Stimulated activated CD4-positive, alpha-beta T cell treated with anti-CD3 and anti-CD28 coated beads, Interleukin-15, amount 100 ng/mL, for 1 hour (primary cell): ENCODE data around the gene RADIL.
"Not testable (repeated sequence)": the region's sequence is repeated elsewhere in the genome, so short reads cannot be mapped to it uniquely, and the experiment has no call there.

Source experiments
- DNase-seq, 2 donors: peaks; one replicate each; pipeline ENCODE4 v3.0.0-alpha.2; 2020; ENCODE audit warnings: low read depth in 1 of 2, low spot score in 1 of 2

Gene RADIL

GRCh38 chr7:4883372-4884144 is at the start of gene RADIL:
TSS of gene RADIL (minus strand) at chr7:4883716. CDS start at chr7:4878139, 5,577 bp downstream.
- DNase-seq = peak; percentile 56 to 83

- DNase-seq = no peak
Observed at GRCh38 chr7:4931943-4932342, 48.4 kb upstream of the RADIL start.

DNA sequence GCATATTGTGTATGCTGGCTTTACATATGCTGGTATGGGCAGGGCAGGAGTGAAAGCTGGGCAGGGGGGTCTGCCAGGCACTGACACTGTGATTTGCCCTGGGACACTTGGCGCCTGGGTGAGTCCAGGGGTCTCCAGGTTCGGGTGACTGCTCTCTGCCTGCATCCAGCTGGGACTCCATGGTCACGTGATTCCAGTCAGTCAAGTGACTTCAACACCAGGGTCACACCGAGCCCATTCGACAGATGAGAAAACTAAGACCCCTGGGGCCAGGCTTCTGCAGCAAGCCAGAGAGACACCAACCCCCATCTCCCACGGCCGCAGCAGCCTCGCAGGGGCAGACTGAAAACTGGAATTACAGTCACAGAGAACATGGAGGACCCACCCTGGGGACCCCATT is 45.5 kb upstream of the RADIL start:
- DNase-seq = no peak

DNA sequence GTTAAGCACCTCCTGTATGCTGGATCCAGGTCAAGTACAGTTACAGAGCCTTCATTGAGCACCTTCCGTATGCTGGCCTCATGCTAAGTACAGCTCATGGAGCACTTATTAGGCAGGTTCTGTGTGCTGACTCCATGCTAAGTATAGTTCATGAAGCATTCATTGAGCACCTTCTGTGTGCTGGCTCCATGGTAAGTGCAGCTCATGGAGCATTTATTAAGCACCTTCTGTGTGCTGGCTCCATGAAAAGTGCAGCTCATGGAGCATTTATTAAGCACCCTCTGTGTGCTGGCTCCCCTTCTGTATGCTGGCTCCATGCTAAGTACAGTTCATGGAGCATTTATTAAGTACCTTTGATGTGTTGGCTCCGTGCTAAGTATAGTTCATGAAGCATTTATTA is 44.9 kb upstream of the RADIL start:
- DNase-seq = no peak

DNA sequence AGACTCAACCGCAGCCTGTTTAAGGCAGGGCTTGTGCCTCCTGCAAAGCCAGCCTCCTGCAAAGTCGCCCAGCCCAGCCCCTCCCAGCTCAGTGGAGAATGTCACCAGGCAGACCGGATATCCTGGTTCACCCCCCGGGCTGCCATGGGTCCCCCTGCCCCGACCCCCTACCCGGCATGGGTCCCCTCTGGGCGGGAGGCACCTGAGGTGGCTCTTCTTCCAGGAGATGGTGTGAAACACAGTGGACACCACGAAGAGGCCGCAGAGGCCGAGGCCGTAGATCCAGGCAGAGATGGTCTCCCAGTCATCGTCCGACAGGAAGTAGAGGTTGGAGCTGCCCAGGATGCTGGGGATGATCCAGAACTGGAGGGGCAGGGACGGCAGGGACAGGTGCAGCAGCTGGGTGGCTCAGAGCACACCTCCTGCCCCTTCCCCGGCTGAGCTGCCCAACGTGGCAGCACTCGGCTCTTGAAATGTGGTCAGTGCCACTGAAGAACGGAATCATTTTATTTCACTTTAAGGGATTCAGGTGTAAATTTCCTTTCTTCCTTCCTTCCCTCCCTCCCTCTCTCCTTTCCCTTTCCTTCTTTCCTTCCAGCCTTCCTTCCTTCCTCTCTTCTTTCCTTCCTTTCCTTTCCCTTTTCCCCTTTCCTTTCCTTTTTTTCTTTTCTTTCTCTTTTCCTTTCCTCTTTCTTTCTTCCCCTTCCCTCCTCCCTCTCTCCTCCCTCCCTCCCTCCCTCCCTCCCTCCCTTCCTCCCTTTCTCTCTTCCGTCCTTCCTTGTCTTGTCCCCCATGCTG is 36.7 kb upstream of the RADIL start:
- no peak for DNase-seq

GRCh38 chr7:4916113-4916512 is 32.6 kb upstream of the RADIL start:
- DNase-seq = no peak

- DNase-seq = no peak
Observed at GRCh38 chr7:4911111-4911828, 27.8 kb upstream of the RADIL start.

GRCh38 chr7:4906682-4907081 is 23.2 kb upstream of the RADIL start:
- no peak for DNase-seq

- no peak for DNase-seq
Observed at GRCh38 chr7:4905171-4905570, 21.7 kb upstream of the RADIL start.

DNA sequence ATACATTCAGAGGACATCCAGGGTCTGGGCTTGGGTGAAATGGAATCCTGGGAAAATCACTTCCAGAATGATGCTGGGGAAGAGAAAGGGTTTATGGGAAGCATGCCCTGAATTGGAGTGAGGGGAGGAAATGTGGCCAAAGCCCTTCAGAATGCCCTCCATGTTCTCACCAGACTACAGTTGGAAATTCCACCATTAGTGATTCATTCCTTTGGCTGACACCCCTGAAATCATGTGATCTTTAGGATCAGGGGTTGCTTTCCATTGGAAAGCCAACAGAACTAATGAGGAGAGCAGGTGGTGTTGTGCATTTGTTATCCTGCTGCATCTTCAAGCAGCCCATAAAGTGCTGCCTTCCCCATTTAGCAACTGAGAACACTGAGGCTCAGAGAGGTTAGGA is 20.8 kb upstream of the RADIL start:
- no peak for DNase-seq

DNA sequence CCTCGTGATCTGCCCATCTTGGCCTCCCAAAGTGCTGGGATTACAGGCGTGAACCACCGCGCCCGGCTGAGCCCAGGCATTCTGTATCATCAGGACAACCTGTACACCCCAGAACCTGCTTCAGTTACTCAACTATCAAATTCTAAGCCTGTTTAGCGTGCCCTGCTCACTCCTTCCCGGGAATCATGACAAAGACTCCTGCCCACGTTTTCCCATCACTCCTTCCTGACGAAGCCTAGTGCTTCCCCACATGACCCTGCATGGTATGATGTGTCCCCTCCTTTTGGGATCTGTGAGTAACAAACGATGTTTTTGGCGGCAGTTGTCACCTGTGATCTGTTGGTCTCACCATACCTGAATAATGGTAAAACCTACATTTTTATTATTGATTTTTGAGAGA is 12.2 kb upstream of the RADIL start:
- DNase-seq = no peak

GRCh38 chr7:4894482-4894881 is 11.0 kb upstream of the RADIL start:
- DNase-seq = no peak

- no peak for DNase-seq
Observed at GRCh38 chr7:4893929-4894475, 10.5 kb upstream of the RADIL start.

DNA sequence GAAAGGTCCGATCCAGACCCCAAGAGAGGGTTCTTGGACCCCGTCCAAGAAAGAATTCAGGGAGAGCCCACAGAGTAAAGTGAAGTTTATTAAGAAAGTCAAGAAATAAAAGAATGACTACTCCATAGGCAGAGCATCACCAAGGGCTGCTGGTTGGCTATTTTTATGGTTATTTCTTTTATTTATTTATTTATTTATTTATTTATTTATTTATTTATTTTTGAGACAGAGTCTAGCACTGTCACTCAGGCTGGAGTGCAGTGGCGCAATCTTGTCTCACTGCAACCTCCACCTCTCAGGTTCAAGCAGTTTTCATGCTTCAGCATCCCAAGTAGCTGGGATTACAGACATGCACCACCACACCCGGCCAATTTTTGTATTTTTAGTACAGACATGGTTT is 9.7 kb upstream of the RADIL start:
- DNase-seq = not testable (repeated sequence)

- not testable (repeated sequence) for DNase-seq
Observed at GRCh38 chr7:4891522-4891921, 8.0 kb upstream of the RADIL start.

DNA sequence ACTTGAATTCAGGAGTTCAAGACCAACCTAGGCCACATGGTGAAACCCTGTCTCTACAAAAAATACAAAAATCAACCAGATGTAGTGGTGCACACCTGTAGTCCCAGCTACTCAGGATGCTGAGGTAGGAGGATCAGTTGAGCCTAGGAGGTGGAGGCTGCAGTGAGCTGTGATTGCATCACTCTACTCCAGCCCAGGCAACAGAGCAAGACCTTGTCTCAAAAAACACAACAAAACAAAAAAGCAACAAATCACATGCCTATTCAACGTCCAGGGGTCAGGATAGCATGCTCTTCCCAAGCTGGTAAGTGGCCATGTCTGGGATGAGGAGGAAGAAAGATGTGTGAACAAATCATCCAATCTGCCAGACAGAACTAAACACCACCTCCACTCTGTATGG is 6.2 kb upstream of the RADIL start:
- no peak for DNase-seq

DNA sequence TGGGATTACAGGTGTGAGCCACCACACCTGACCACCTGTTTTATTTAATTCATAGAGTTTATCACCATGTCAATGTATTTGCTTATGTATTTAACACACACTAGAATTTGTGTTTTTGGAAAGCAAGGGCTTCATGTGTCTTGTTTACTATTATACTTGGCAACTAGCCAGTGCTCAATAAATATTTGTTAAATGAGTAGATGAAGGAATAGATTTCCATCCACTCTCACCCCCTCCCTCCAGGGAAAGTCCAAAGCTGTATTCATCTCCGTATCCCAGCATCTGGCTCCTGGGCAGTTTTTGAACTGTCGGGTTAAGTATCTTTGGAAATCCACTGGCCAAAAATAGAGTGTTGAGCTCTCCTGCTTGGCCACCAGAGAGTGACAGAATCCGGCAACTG is 4.6 kb upstream of the RADIL start:
- no peak for DNase-seq

GRCh38 chr7:4886671-4887070 is 3.2 kb upstream of the RADIL start:
- no peak for DNase-seq

- no peak for DNase-seq
Observed at GRCh38 chr7:4885317-4885807, 1.8 kb upstream of the RADIL start.

DNA sequence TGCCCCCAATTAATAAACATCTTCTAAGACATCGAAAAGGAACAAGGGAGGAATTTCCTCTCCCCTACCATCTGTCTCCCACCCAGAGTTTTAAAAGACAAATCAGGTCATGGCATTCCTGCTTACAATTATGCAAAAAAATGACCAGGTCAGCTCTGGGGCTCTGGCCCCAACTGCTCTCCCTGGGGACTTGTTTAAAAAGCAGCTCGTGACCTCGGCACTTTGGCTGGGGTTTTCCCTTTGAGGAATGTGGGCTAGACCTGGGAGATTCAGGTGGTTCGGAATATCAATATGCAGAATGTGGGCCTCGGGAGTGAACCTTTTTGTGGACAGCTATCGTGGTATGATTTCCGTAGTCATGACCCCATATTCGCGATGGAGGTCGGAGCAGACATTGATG is 648 bp upstream of the RADIL start:
- DNase-seq = no peak

DNA sequence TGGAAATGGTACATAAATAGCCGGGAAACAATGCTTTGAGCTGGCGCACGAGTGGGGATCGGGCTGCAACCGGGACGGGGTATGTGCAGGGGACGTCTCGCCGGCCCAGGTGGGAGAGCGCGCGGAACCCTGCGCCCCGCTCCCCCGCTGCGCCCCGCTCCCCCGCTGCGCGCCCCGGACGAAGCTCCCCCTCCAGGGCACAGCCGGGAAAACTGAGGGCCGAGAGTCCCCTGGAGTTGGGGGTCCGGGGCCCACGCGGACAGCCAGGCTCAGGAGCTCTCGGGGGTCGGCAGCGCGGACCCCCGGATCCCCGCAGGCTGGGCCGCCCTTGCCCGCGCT is 514 bp downstream of the RADIL start:
- DNase-seq = no peak
